K562 (cell line): Measurements from ENCODE around the gene P3H4.

Experiments
- CHD1 ChIP-seq: fragments of 200-600 bp; sonication (generic); IDR thresholded peaks from one replicate; pipeline ENCODE4 v1.6.1; 2012; ENCODE audit warnings: mild to moderate bottlenecking, moderate library complexity, low read length, inconsistent platforms
- GABPA ChIP-seq: fragments of 200-800 bp; sonication (Bioruptor generic); conservative IDR thresholded peaks from 2 replicates; pipeline ENCODE4 v1.6.1; 2016; ENCODE audit warnings: low read depth, missing genetic modification characterization, missing compliant biosample characterization
- PML ChIP-seq: IDR thresholded peaks from 2 replicates; pipeline ENCODE4 v1.6.1; 2012; ENCODE audit warnings: low read length, inconsistent platforms
- SP1 ChIP-seq: sonication (generic); formaldehyde crosslinking; IDR thresholded peaks from 2 replicates; pipeline ENCODE4 v1.8.1; 2022; ENCODE audit warnings: mild to moderate bottlenecking, missing genetic modification reagents
- TAF1 ChIP-seq: IDR thresholded peaks from 2 replicates; pipeline ENCODE4 v1.6.1; 2011; ENCODE audit warnings: mild to moderate bottlenecking, low read length, moderate library complexity; ENCODE audit not compliant: insufficient read depth, control insufficient read depth, severe bottlenecking; ENCODE audit errors: extremely low read depth
- ZNF165 ChIP-seq: fragments of 250-450 bp; sonication (Bioruptor Pico); IDR thresholded peaks from 2 replicates; pipeline ENCODE4 v1.4.0; 2020; ENCODE audit warnings: borderline replicate concordance
- TF ChIP-seq, protein P1 (sequence below), 3 experiments: IDR thresholded peaks in 2 of 3; conservative IDR thresholded peaks in 1 of 3; 2 replicates each; pipeline ENCODE4 v1.5.1; 2011 to 2012; ENCODE audit warnings: low read length in 3 of 3, mild to moderate bottlenecking in 3 of 3, control low read depth in 2 of 3, improper control_type of control experiment in 1 of 3, inconsistent platforms in 1 of 3, low read depth in 1 of 3, mixed read lengths in 1 of 3, moderate library complexity in 1 of 3; ENCODE audit not compliant: insufficient read depth in 2 of 3
- TF ChIP-seq, protein P2 (sequence below): sonication (generic); formaldehyde crosslinking; IDR thresholded peaks from 2 replicates; pipeline ENCODE4 v1.5.0; 2020; ENCODE audit warnings: missing genetic modification reagents
- TF ChIP-seq, protein P3 (sequence below): sonication (generic); formaldehyde crosslinking; IDR thresholded peaks from 2 replicates; pipeline ENCODE4 v1.8.1; 2023; ENCODE audit warnings: mild to moderate bottlenecking, missing genetic modification reagents

- TF ChIP-seq, protein P1, sequence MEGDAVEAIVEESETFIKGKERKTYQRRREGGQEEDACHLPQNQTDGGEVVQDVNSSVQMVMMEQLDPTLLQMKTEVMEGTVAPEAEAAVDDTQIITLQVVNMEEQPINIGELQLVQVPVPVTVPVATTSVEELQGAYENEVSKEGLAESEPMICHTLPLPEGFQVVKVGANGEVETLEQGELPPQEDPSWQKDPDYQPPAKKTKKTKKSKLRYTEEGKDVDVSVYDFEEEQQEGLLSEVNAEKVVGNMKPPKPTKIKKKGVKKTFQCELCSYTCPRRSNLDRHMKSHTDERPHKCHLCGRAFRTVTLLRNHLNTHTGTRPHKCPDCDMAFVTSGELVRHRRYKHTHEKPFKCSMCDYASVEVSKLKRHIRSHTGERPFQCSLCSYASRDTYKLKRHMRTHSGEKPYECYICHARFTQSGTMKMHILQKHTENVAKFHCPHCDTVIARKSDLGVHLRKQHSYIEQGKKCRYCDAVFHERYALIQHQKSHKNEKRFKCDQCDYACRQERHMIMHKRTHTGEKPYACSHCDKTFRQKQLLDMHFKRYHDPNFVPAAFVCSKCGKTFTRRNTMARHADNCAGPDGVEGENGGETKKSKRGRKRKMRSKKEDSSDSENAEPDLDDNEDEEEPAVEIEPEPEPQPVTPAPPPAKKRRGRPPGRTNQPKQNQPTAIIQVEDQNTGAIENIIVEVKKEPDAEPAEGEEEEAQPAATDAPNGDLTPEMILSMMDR (IDR thresholded peaks at IDR 0.05 in 2 of 3, conservative IDR thresholded peaks at IDR 0.05 in 1 of 3; ENCODE audit: insufficient read depth in 2 of 3, low read depth in 1 of 3, low read length in 3 of 3), result no peak
- no peak for TF ChIP-seq ZNF165
- no peak for TF ChIP-seq TAF1
- TF ChIP-seq, protein P2, sequence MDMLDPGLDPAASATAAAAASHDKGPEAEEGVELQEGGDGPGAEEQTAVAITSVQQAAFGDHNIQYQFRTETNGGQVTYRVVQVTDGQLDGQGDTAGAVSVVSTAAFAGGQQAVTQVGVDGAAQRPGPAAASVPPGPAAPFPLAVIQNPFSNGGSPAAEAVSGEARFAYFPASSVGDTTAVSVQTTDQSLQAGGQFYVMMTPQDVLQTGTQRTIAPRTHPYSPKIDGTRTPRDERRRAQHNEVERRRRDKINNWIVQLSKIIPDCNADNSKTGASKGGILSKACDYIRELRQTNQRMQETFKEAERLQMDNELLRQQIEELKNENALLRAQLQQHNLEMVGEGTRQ (CRISPR knock-in tag), result no peak
- TF ChIP-seq CHD1, result no peak
- TF ChIP-seq PML, result no peak
- TF ChIP-seq SP1 (CRISPR knock-in tag), result no peak
- TF ChIP-seq GABPA, result no peak
- TF ChIP-seq, protein P3, sequence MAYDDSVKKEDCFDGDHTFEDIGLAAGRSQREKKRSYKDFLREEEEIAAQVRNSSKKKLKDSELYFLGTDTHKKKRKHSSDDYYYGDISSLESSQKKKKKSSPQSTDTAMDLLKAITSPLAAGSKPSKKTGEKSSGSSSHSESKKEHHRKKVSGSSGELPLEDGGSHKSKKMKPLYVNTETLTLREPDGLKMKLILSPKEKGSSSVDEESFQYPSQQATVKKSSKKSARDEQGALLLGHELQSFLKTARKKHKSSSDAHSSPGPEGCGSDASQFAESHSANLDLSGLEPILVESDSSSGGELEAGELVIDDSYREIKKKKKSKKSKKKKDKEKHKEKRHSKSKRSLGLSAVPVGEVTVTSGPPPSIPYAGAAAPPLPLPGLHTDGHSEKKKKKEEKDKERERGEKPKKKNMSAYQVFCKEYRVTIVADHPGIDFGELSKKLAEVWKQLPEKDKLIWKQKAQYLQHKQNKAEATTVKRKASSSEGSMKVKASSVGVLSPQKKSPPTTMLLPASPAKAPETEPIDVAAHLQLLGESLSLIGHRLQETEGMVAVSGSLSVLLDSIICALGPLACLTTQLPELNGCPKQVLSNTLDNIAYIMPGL, result no peak
These were observed 17.2 kb downstream of the P3H4 start for GRCh38 chr17:41794540-41794975.
